Dedifferentiated amniotic fluid mesenchymal stem cell (primary cell): Measurements from ENCODE around the gene RNF19B.

Experiments used
- DNase-seq: peaks from one replicate; pipeline ENCODE4 v3.0.0-alpha.2; 2016; ENCODE audit errors: extremely low spot score

The RNF19B gene

DNA sequence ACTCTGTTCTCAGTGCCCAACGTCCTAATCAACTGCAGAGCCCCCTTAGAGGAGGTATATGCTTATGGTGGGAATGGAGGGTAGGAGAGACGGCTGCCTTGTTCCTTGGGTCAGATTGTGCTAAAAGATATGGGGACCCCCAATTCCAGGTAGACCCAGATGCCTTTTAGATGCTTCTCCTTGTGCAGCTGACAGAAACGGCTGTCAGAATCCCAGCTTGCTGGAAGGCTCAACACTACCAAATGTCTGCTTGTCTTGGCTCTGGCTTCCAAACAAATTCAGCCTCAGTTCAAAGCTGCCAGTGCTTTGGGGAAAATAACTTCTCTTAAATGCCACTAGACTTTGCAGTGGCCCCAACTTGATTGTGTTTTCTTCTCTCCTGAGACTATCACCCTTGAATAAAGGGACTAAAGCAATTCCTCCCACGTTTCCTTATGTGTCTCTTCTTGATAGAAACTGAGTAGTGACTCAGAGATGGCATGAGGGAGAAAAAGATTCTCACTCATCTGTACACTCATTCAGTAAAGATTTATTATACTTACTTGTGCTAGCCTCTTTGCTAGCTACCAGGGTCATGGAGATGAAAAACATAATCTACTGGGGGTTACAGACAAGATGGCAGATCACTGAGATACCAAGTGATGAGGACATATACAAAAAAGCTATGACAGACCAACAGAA lies 3.4 kb upstream of the RNF19B start:
- no peak for DNase-seq

DNA sequence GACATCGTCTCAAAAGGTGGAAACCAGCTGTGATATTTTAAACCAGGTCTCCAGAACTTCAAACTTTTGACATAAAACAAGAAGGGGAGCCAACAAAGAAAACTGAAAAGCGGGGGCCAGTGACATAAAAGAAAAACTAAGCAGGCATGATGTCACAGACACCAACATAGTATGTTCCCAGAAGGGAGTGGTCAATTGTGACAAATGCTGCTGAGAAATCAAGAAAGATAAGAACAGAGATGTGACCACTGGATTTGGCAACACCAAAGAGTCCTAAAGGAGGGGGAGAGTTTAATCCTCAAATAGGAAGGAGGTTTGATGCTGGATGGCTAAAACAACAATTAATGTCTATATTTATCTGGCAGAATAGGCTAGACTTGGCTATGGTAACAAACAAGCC lies 2.3 kb upstream of the RNF19B start:
- no peak for DNase-seq

DNA sequence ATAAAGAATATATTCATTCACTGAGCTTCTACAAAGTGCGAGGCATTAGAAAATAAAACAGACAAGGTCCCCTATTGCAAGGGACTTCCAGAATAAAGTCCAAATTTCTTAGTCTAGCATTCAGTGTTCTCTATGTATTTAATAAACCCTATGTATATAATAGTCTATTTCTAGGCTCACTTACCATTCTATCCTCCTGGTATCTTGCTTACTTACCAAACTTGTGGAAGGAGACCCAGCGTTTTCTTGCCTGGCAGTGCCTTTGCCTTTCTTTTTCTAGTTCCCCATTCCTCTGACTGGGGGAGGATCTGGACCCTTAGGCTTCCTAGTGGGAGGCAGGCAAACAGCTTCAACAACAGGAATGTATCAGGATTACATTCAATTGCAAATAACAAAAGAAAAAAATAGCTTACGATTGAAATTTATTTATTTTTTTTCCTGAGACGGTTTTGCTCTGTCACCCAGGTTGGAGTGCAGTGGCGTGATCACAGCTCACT lies 690 bp upstream of the RNF19B start:
- no peak for DNase-seq

DNA sequence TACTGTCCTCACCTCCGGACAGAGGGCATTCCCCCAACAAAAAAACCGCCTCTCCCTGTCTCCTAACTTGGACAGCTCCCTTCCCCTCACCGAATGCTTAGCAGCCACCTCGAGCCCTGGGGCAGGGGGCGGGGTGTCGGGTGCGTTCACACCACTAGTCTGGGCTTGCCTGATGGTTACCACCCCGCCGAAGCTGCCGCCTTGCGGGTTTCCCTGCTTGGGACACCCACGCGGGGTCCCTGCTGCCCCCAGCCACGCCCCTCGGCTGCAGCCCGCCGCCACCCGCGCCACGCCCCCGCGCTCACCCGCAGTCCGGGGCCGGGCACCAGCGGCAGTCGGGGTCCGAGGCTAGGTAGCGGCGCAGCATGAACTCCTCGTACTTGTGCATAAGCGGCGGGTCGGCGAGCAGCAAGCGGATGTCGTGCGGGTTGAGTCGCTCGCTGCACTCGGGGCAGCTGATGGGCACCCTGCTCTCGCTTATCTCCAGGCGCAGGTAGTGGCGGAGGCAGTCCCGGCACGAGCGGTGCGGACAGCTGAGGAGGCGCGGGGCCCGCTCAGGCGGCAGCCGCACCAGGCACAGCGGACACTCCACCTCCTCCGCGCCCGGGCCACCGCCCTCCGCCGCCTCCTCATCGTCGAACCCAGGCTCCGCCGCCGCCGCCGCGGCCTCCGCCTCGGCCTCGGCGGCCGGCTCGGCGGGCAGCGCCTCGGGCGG lies 706 bp downstream of the RNF19B start:
- no peak for DNase-seq

DNA sequence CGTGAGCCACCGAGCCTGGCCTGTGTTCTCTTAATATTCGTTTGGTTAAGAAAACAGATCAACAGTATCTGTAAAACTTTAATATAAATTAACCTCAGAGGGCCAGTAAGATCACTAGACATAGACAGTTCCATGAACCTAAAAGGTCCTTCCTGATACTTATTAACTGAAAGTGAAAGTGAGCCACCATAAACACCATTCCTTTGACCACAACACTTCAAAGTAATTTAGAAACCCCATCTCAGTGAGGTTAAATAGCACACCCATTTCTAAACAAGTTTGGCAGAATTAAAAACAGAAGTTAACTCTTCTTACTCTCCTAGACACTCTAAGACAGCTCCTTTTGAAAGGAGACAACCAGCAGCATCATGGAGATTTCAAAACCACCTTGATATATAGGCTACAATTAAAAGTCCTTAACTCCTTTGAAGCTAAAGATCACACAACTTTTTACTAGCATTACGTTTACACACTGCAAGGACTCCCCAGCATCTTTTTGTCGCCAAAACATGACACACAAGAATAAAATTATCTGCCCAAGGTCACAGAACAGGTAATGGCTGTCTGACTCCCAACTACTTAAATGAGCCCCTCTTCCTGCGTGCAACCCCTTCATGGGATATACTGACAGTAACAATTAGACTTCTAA lies 2.2 kb downstream of the RNF19B start:
- no peak for DNase-seq

DNA sequence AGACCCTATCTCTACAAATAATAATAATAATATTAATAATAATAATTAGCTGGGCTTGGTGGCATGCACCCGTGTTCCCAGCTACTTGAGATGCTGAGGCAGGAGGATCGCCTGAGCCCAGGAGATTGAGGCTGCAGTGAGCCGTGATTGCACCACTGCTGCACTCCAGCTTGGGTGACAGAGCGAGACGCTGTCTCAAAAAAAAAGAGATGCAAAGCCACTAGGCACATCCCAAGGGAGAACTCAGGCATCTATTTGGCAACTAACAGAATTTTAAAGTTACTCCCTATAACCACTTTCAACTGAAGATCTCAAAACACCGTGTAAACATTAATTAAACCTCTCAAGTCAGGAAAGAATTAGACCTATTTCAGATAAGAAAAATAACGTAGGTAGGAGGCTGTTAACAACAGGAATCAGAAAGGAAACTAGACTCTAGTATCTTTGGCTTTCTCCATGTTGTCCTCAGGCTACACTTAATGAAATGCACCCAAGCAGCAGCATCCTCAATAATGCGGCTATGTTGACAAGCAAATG lies 3.7 kb downstream of the RNF19B start:
- no peak for DNase-seq

DNA sequence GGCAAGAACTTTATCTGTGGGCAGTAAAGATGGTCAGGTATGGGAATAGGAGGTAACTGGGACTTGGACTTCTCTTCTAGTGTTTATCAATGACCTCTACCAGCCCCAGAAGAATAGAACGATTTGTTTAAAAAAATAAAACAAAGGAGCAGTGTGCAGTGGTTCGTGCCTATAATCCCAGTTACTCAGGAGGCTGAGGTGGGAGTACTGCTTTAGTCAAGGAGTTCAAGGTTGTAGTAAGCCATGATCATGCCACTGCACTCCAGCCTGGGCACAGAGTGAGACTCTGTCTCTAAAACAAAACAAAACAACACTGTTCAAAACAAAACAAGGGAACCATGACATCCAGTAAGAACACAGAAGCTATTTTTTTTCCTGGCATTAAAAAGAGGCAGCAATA lies 4.3 kb downstream of the RNF19B start:
- no peak for DNase-seq

DNA sequence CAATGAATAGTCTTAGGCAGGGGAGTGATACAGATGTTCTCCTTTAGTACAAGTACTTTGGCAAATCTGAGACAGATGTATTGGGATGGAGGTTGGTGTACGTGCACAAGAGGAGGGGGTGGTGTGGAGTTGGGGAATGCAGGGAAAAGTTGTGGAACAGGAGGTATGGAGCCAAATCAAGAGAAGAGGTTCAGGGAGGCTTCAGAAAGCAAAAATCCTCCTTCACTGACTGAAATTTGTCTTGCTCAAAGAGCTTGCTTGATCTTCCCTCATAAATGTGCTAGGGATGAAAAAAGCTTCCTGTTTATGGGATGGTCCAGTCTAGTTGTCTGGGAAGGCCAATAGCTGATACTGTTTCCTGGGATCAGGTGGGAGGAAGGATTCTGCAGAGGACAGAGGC lies 5.8 kb downstream of the RNF19B start:
- no peak for DNase-seq

DNA sequence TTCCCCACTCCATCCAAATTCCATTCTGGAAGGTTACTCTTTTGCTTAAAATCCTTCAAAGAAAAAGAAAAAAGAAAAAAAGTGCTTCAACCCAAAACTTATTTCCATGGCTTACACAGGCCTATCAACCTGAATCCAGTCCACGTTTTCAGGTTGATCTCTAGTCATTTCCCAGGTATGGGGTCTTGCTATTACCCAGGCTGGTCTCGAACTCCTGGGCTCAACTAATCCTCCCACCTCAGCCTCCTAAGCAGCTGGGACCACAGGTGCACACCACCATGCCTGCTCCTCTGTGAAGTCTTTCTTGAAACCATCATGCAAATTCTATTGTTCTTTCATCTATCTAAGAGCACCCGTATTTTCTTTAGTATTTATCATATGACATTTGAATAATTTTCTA lies 7.6 kb downstream of the RNF19B start:
- no peak for DNase-seq

DNA sequence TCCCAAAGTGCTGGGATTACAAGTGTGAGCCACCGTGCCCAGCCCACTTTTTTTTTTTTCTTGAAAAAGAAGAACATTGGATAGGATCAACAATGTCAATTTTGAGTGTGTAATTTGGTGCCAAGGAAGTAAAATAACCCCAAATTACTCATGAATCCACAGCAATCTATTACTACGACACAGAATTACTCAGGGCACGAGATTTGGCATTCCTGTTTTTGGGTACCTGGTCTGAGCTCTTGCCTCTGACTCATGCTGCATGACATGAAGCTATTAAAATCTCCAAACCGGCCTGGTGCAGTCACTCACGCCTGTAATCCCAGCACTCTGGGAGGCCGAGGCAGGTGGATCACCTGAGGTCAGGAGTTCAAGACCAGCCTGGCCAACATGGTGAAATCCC lies 10.4 kb downstream of the RNF19B start:
- no peak for DNase-seq

DNA sequence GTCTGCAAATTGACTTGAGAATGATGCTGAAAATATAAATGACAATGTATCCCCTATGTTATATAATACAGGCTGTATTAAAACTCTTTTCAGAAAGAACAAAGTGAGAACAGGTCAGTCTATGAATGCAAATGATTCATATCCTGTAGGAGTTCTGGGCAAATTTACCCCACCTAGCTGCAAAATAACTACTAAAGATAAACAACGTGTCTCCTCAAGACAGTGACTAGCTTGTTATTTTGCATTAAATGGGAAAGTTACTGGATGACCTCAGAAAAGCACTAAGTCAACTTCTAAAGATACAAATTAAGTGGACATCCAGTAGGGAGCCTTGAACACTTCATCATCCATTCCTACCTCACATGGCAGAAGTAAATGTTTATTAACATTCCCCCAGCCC lies 11.1 kb downstream of the RNF19B start:
- no peak for DNase-seq

DNA sequence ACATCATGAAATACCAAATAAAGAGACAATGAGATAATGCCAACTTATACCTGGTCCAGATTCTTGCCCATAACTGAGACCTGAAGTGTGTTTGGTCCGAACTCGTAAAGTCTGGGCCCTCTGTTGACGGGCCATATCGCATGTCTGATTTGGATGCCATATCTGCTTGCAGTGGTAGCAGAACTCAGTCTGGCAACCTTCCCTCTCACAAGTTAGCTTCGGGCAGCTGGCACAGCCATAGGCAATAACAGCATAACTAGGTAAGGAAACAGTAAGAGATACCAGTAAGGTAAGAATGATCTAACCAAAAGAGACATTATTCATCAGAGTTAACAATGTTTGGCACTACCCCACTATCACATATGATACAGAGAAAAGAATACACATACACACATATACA lies 15.1 kb downstream of the RNF19B start:
- DNase-seq: no peak

DNA sequence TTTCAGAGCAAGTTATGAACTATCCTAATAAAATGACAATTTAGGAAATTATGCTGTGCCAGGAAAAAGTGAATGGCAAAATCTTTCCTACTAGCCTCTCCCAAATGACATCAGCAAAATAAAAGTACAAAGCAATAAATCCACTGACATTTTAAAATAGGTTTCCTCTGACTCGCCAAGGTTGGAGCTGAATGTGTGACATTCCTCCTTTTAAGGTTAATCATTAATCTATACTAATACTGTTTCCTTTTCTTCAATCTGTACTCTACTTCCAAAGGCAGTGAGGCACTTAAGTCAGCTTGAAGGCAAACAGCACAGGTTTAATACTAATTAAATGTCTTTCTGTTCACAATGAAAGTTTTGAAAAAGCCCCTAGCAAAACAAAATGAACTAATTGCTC lies 15.7 kb downstream of the RNF19B start:
- DNase-seq: no peak

DNA sequence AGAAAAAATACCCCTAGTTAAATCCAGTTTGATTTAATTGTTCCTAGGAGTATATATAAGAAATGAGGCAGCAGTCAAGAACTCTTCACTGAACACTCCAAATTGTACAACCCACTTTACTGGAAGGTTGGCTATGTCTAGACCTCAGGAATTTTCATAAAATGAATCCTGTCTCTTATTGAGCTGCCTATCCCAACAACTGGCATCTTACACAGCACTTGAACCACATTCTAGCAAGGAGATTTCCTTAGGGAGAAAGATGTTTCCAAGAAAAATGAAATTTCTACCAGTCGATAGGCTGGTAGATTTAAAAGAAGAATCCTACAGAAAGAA lies 16.3 kb downstream of the RNF19B start:
- no peak for DNase-seq

DNA sequence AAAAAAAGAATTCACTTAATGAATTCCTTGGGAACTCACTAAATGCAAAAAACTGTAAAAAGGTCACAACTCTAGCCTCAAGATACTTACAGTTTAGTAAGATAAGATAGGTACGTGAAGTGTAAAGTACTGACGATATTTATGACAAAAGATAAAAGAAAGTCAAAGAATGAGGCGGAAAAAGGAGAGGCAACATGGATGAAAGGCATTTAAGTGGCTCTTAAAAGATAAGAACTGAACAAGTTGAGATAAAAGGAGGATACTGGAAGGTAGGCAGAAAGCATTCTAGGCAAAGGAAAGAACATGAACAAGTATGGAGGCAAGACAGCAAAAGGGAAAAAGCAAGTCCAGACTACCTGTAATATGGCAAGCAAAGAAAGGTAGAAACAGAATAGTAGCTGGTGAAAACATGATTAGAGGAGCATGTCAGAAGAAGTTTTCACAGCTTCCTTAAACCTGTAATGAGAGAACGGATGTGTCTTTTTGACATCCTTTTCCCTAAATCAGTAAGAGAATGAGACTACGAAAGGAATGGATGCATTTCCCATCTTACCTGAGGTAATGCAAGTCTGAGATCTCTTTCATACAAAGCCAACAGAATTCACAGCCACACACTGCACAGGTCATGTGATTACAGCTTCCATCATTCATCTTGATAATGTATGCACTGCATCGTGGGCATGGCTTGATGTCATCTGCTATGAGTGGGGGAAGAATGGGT lies 16.8 kb downstream of the RNF19B start:
- DNase-seq: no peak

DNA sequence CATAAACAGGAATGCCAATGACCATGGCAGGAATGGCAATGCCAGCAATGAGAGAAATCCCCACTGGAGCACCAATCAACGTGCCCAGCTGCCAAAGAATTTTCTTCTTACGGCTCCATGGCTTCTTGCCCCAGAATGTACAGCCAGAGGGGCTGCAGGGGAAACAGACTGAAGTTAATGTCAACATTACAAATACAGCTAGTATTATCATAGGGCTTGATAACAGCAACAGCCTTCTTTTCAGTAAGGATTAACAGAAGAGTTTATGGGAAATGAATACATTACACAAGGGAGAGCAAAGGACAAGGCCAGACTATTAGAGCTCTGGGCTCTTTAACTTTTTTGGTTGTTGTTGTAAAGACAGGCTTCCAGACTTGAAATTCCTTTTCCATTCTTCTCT lies 18.2 kb downstream of the RNF19B start:
- no peak for DNase-seq

DNA sequence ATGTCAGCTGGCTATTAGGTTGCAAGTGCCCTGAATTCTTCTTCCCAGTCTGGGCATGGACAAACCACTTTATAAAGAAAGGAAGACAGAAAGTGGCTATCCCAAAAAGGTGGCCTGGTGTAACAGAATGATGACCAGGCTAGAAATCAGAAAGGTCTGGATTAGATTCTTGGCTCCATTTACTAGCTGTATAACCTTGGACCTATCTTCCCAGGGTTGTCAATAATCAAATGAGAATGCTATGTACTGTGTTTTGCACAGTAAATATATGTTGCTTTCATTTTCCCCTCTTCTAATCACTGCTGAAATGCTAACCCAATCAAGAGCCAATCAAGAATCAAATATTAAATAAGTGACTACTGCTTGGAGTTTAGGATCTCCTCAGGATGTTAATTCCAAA lies 20.4 kb downstream of the RNF19B start:
- no peak for DNase-seq

DNA sequence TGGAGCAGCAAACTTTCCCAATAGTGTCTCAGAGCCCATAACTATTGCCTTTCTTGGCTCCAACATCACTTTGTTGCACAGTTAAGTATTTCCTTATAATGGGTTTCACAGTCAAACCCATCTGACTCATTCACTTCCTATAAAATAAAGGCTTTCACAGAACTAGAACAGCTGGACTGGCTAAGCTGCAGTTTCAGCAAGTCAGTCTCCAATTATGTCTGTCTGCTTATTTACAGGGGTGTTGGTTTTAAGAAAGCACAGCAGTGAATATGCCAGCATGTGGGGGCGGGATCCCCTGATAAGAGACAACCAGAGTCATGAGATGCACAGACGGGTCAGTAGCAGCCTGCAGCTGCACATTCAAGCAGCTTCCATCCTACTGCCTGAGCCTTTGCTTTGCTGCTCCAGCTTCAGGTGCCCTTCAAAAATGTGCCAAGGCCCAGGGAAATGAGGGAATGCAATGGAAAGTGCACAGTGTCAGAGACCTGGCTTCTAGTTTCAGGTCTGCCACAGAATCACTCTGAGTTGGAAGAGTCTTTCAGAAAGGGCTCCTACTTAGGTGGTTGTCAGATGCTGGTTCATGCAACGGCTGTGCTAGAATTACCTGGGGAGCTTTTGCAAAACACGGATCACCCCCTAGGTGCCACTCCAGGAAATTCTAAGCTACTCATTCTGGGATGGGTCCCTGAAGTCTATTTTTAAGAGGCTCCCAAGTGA lies 24.8 kb downstream of the RNF19B start:
- DNase-seq: peak; percentile 52

DNA sequence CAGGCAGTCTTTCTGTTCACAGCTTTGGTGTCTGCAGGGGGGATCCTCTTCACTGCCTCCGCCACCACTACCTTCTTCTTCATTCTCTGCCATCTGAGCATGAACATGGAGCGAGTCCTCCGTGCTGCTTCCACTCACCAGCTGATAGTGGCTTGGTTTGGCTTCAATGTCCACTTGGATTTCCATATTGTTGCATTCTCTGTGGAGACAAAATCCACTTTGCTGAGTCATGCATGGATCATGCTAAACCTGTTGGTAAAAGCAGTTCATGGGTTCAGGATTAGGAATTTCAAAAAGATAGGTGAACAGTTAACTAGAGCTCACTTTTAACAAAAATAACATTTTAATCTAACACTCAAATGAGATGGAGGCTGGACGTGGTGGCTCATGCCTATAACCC lies 27.5 kb downstream of the RNF19B start:
- no peak for DNase-seq

DNA sequence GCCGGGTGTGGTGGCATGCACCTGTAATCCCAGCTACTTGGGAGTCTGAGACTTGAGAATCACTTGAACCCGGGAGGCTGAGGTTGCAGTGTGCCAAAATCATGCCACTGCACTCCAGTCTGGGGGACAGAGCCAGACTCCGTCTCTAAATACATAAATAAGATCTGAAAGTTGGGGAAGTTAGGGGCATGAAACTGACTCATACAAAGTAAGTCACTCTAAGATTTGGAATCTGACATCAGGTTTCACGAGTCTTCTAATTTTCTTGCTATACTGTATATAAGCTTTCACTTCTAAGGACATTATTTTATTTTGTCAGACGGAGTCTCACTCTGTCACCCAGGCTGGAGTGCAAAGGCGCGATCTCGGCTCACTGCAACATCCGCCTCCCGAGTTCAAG lies 30.1 kb downstream of the RNF19B start:
- no peak for DNase-seq

DNA sequence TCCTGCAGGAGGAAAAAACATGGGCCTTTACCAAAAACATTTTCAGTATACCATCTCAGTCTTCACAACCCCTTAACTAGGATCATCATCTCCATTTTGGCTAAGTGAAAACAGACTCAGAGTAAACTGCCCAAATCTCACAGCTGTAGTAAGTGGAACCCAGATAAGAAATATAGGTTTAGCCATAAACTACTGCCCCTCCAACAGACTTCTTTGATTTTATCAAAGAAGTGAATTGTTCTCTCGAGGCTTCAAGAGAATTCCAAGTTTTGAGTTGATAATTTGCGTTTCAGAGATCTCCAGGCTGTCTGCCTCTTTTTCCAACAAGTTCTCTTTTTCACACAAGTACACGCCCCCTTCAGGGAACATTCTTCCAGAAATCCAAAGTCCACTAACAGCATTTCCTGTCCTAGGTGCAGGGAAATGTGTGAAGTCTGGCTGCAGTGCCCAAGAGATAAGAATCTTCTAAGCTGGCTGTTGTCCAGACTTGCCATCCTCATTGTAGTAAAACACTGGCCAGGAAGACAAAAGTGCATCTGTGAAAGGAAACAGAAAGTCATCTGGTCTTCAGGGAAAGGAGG lies 30.8 kb downstream of the RNF19B start:
- no peak for DNase-seq
